GM18873 (cell line): Measurements from ENCODE around the gene ATAT1.
"Not testable (repeated sequence)": the region's sequence is repeated elsewhere in the genome, so short reads cannot be mapped to it uniquely, and the experiment has no call there.

ENCODE experiments used
- ATAC-seq: cut with Tn5 transposase; IDR thresholded peaks from one replicate; pipeline ENCODE4 v1.9.1; 2021; ENCODE audit warnings: mild to moderate bottlenecking, moderate library complexity, moderate number of reproducible peaks; ENCODE audit not compliant: unreplicated experiment, low FRiP score

Gene ATAT1

DNA sequence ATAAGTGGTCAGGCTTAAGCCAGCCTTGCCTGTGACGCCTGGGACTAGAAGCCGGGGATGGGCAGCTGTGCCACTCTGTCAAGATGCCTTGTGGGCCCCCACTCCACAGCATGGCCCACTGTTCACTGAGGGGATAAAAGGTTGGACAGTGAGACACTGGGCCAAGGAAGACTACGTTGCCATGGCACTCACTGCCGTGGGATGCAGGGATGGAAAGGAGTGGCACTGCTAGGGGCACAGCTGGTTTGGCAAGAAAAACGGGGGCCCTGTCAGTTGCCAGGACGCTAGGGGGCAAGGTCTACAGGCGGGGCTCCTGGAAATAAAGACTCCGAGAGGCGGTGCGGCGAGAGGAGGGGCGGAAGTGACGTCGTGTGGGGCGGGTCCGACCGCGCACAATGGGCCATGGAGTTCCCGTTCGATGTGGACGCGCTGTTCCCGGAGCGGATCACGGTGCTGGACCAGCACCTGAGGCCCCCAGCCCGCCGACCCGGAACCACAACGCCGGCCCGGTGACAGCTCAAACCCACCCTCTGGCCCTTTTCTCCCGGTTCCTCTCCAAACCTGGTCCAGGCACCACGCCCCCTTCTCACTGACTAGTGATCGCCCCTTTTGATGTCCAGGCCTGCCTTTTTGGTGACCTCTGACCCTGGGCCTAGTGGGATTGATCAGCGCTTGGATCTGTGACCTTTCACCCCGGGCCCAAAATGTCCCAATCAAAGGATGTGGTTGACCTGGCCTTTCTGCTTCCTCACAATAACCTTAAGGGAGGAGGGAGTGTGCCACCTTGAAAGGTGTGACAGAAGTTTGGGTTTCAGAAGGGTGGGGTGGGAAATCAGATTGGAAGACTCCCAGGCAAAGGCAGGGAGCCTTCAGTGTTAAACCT is at the start of gene ATAT1:
Gene ATAT1, plus strand, starts transcription at position 391 of the 883 bp plus-strand sequence.
- no peak for ATAC-seq

- ATAC-seq: no peak
These were observed 48.6 kb upstream of the ATAT1 start for GRCh38 chr6:30578051-30578450.

- ATAC-seq: no peak
These were observed 42.8 kb upstream of the ATAT1 start for GRCh38 chr6:30583921-30584320.

DNA sequence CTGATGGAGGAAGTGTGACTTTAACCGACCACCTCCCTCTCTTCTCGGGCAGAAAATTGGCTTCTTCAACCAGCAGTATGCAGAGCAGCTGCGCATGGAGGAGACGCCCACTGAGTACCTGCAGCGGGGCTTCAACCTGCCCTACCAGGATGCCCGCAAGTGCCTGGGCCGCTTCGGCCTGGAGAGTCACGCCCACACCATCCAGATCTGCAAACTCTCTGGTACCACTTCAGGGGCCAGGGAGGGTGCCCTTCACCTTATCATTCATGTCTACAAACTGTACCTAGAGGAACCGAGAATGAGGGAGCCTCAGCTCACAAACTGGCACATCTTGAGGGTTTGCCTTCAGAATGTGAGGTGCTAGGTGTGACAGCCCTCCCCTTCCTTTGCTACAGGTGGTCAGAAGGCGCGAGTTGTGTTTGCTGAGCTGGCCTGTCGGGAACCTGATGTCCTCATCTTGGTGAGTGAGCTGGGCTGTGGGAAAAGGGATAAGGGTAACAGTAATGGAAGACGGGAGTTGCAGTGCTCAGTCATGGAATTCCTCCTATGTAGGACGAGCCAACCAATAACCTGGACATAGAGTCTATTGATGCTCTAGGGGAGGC is 36.8 kb upstream of the ATAT1 start:
- ATAC-seq: no peak

DNA sequence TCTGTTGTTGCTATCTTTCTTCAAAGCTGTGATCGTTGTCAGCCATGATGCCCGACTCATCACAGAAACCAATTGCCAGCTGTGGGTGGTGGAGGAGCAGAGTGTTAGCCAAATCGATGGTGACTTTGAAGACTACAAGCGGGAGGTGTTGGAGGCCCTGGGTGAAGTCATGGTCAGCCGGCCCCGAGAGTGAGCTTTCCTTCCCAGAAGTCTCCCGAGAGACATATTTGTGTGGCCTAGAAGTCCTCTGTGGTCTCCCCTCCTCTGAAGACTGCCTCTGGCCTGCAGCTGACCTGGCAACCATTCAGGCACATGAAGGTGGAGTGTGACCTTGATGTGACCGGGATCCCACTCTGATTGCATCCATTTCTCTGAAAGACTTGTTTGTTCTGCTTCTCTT is 36.2 kb upstream of the ATAT1 start:
- no peak for ATAC-seq

DNA sequence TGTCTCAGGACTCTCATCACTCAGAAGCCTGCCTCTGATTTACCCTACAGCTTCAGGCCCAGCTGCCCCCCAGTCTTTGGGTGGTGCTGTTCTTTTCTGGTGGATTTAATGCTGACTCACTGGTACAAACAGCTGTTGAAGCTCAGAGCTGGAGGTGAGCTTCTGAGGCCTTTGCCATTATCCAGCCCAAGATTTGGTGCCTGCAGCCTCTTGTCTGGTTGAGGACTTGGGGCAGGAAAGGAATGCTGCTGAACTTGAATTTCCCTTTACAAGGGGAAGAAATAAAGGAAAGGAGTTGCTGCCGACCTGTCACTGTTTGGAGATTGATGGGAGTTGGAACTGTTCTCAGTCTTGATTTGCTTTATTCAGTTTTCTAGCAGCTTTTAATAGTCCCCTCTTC is 35.7 kb upstream of the ATAT1 start:
- no peak for ATAC-seq

GRCh38 chr6:30592287-30592686 is 34.4 kb upstream of the ATAT1 start:
- ATAC-seq: no peak

DNA sequence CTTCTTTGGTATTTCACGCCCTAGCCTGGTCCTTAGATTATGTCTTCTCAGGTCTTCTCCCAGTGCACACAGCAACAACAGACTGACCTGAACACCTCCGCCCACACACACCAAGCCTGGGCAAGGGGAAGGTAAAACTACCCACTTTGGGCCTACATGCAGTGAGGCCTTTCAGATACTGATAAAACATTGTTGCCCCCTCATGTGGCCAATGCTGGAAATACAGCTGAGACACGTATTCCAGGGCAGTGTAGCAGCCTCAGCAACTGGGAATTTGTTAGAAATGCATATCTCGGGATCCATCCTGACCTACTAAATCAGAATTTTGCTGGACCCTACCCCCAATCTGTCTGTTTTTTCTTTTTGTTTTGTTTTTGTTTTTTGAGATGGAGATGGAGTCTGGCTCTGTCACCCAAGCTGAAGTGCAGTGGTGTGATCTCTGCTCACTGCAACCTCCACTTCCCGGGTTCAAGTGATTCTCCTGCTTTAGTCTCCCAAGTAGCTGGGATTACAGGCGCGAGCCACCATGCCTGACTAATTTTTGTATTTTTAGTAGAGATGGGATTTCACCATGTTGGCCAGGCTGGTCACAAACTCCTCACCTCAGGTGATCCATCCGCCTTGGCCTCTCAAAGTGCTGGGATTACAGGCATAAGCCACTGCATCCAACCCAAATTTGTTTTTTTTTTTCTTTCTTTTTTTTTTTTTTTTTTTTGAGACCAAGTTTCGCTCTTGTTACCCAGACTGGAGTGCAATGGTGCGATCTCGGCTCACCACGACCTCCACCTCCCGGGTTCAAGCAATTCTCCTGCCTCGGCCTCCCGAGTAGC is 29.1 kb upstream of the ATAT1 start:
- not testable (repeated sequence) for ATAC-seq

DNA sequence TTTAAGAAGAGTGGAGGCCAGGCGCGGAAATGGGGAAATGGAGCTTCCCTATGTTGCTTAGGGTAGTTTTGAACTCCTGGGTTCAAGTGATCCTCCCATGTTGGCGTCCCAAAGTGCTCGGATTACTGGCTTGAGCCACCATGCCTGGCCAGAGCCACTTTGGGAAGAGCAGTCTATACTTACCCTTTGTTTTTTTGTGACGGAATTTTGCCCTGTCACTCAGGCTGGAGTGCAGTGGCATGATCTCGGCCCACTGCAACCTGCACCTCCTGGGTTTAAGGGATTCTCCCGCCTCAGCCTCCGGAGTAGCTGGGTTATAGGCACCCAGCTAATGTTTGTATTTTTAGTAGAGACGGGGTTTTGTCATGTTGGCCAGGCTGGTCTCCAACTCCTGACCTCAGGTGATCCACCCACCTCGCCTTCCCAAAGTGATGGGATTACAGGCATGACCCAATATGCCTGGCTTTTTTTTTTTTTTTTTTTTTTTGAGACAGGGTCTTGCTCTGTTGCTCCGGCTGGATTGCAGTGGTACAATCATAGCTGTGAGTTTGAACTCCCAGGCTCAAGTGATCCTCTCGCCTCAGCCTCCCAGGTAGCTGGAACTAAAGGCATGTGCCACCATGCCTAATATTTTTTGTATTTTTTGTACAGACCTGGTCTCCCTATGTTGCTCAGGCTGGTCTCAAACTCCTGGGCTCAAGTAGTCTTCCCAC is 27.6 kb upstream of the ATAT1 start:
- no peak for ATAC-seq

- no peak for ATAC-seq
These were observed 26.9 kb upstream of the ATAT1 start for GRCh38 chr6:30599625-30600324.

GRCh38 chr6:30600451-30600961 is 26.2 kb upstream of the ATAT1 start:
- ATAC-seq: no peak

- ATAC-seq: no peak
These were observed 25.2 kb upstream of the ATAT1 start for GRCh38 chr6:30601436-30601814.

- no peak for ATAC-seq
These were observed 24.6 kb upstream of the ATAT1 start for GRCh38 chr6:30601815-30602641.

- no peak for ATAC-seq
These were observed 22.7 kb upstream of the ATAT1 start for GRCh38 chr6:30603961-30604360.

DNA sequence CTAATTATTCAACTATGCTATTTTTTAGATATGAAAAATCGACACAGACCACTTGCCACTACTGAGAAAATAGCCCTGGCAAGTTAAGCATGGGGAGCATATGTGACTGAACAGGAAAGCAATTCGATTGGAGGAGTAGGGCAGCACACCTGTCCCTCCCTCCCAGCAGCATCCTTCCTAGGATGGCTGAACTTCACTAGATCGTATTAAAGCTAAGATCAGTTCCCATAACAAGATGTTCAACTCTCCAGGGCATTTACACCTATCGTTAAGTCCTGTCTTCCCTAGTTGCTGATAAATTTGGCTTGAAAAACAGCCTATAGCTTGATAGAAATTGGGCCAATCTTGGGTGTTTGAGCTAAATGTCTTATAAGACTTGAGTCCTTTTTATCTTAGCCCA is 16.6 kb upstream of the ATAT1 start:
- no peak for ATAC-seq

DNA sequence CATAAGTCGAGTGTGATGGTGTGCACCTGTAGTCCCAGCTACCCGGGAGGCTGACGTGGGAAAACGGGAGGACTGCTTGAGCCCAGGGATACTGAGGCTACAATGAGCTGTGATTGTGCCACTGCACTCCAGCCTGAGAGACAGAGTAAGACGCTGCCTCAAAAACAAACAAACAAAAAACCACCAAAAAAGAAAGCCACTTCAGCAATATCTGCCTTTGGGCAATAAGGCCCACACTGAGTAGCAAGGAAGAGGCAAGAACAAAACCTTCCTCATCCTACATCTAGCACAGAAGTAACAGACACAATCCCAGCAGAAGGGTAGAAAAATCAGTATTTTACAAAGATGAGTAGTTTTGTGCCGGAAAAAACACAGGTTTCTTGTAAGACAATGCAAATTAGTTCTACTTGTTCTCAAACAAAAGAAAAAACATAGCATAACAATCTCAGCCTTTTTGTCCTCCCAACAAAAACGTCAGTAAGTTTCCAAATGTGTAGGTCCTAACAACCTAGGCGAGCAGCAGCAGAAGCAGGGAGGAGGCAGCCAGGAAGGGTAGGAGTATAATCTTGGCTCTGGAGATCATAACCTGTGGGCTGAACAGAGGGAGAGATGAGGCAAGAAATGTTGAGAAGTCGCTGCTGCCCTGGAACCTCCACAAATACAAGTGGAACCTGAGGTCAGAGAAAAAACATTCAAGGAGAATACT is 15.4 kb upstream of the ATAT1 start:
- no peak for ATAC-seq

GRCh38 chr6:30611856-30612194 is 14.8 kb upstream of the ATAT1 start:
- no peak for ATAC-seq

GRCh38 chr6:30612213-30612612 is 14.5 kb upstream of the ATAT1 start:
- ATAC-seq: no peak
